ENCODE measurements around the gene ZFX. TPM values are rescaled to one million over a fixed set of nuclear protein-coding genes. Genes with fewer than 3 reads are reported as not detected.

The ZFX gene
- total and polyA plus RNA-seq, 8 donors: 4.4 to 40.3 (median 23.9) TPM

DNA sequence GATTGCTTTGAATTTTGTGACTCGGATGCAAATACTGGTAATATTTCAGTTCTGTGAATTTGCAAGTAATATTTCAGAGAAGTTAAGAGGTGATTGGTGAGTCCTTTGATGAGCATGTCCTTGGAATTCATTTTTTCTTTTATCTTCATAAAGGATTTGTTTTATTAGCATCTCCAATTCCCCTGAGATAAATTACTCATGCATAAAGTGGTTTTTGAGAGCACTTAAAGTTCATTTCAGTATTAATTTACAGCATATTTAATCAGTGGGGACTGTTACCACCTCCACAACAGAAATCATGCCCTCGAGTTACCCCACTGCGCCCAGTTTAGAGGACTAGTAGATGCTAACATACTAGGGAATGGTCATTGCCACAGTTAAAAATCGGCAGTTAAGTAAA, 65.0 kb downstream of the ZFX start:
- ATAC-seq: no peak
- no peak for FAIRE-seq
- Histone ChIP-seq H3K27me3 (no peaks in the 10 kb centered on the region), H3K36me3 (peaks cover 0 to 28% (median 19%) of the 10 kb centered on the region in 3 donors), H3K9me3 (no peaks in the 10 kb centered on the region), H3K4me1 (no peaks in the 10 kb centered on the region), H3K27ac (no peak overlapping the region), H3K4me3 (no peak overlapping the region)
- no peak for DNase-seq
- intact Hi-C loops (cut with DNase I): no loop called here
- 94 to 96% methylated on average over 4 of the region's 4 CpGs for WGBS, 2 donors
- no peak for TF ChIP-seq CTCF (IDR thresholded peaks at IDR 0.05)

- intact Hi-C loops (cut with DNase I): no loop called here
- 91 to 96% methylated on average over 2 of the region's 2 CpGs for WGBS, 2 donors
- H3K36me3 ChIP-seq: peaks cover 0 to 24% (median 19%) of the 10 kb centered on the region in 3 donors
- no peaks in the 10 kb centered on the region for H3K9me3 ChIP-seq
- H3K27ac ChIP-seq: no peak overlapping the region
- FAIRE-seq (no peak), ATAC-seq (no peak), DNase-seq (no peak)
- H3K27me3 ChIP-seq: no peaks in the 10 kb centered on the region
- no peak for TF ChIP-seq CTCF (IDR thresholded peaks at IDR 0.05)
- no peaks in the 10 kb centered on the region for H3K4me1 ChIP-seq
- no peak overlapping the region for H3K4me3 ChIP-seq
Observed at GRCh38 chrX:24215272-24215671, 65.7 kb downstream of the ZFX start.

DNA sequence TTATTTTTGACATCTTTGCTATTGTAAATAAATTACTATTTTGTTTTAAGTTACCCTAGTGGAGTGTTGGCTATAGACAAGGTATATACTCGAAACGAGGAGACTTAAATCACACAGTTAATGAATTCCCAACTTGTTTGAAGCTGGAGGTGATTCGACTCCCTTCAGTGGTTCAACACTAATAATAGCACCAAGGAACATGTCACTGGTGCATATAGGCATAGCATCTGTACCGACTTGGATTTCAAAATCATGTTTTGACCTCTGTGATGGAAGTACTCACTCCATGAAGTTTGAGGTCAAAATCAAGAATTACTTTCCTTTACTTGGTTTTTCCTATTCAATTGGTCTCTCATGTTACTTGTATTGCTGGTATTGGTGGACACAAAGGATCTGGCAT, 66.5 kb downstream of the ZFX start:
- 92 to 93% methylated on average over 4 of the region's 4 CpGs for WGBS, 2 donors
- DNase-seq: no peak

GRCh38 chrX:24216827-24217226, 67.3 kb downstream of the ZFX start:
- no peak for ATAC-seq
- H3K27me3 ChIP-seq: no peaks in the 10 kb centered on the region

More for the DNA sequence above, 66.5 kb downstream of the ZFX start:
- FAIRE-seq (no peak), ATAC-seq (no peak)
- no peak for TF ChIP-seq CTCF (IDR thresholded peaks at IDR 0.05)
- peaks cover 0 to 17% (median 12%) of the 10 kb centered on the region in 3 donors for H3K36me3 ChIP-seq
- H3K4me3 ChIP-seq: no peak overlapping the region
- no peaks in the 10 kb centered on the region for H3K9me3 ChIP-seq
- intact Hi-C loops (cut with DNase I): no loop called here
- H3K27ac ChIP-seq: no peak overlapping the region
- no peaks in the 10 kb centered on the region for H3K4me1 ChIP-seq
- H3K27me3 ChIP-seq: no peaks in the 10 kb centered on the region

More at GRCh38 chrX:24216827-24217226, 67.3 kb downstream of the ZFX start:
- Histone ChIP-seq H3K27ac (no peak overlapping the region), H3K4me3 (no peak overlapping the region), H3K9me3 (no peaks in the 10 kb centered on the region), H3K4me1 (no peaks in the 10 kb centered on the region), H3K36me3 (peaks cover 0 to 9% (median 5%) of the 10 kb centered on the region in 3 donors)
- no peak for FAIRE-seq
- no peak for TF ChIP-seq CTCF (IDR thresholded peaks at IDR 0.05)
- intact Hi-C loops (cut with DNase I): no loop called here
- no peak for DNase-seq
- 95 to 100% methylated on average over 1 of the region's 1 CpG for WGBS, 2 donors

Data from pancreas (tissue), 10 donors.